HEK293T (cell line): Measurements from ENCODE around the gene LRRK1.

Experiments
- CTCF ChIA-PET: fragments of 350-600 bp; formaldehyde crosslinking; extraction: SDS; loops from one replicate; lab custom pipeline; 2021; ENCODE audit warnings: antibody characterized with exemption, inconsistent platforms; lab: Yijun Ruan, JAX
- POLR2A ChIA-PET: fragments of 350-600 bp; formaldehyde crosslinking; extraction: SDS; loops from one replicate; lab custom pipeline; 2020; ENCODE audit warnings: antibody characterized with exemption, inconsistent platforms; lab: Yijun Ruan, JAX
- DNase-seq: peaks from one replicate; pipeline ENCODE4 v3.0.0; 2012; ENCODE audit warnings: mixed read lengths; ENCODE audit errors: extremely low spot score
- ARNT ChIP-seq: fragments of 450-650 bp; IDR thresholded peaks from 2 replicates; pipeline ENCODE4 v1.6.1; 2017; ENCODE audit warnings: mild to moderate bottlenecking
- BHLHE40 ChIP-seq: fragments of 450-650 bp; IDR thresholded peaks from 2 replicates; pipeline ENCODE4 v1.6.1; 2016; ENCODE audit warnings: mild to moderate bottlenecking, moderate library complexity, borderline replicate concordance
- CTBP1 ChIP-seq: fragments of 450-650 bp; IDR thresholded peaks from 2 replicates; pipeline ENCODE4 v1.6.1; 2016; ENCODE audit warnings: borderline replicate concordance
- ELF4 ChIP-seq: fragments of 450-650 bp; IDR thresholded peaks from 2 replicates; pipeline ENCODE4 v1.6.1; 2017; ENCODE audit warnings: antibody characterized with exemption
- FOXA1 ChIP-seq: fragments of 450-650 bp; IDR thresholded peaks from 2 replicates; pipeline ENCODE4 v1.6.1; 2016; ENCODE audit warnings: mild to moderate bottlenecking
- FOXK2 ChIP-seq: fragments of 450-650 bp; IDR thresholded peaks from 2 replicates; pipeline ENCODE4 v1.6.1; 2016; ENCODE audit warnings: mild to moderate bottlenecking
- FOXM1 ChIP-seq: fragments of 450-650 bp; IDR thresholded peaks from 2 replicates; pipeline ENCODE4 v1.6.1; 2017; ENCODE audit warnings: mild to moderate bottlenecking, borderline replicate concordance
- HDGF ChIP-seq: fragments of 450-650 bp; IDR thresholded peaks from 2 replicates; pipeline ENCODE4 v1.6.1; 2017; ENCODE audit warnings: antibody characterized with exemption, borderline replicate concordance
- L3MBTL2 ChIP-seq: fragments of 450-650 bp; conservative IDR thresholded peaks from 2 replicates; pipeline ENCODE4 v1.6.1; 2016; ENCODE audit warnings: mild to moderate bottlenecking
- LEF1 ChIP-seq: fragments of 450-650 bp; IDR thresholded peaks from 2 replicates; pipeline ENCODE4 v1.6.1; 2017; ENCODE audit warnings: mild to moderate bottlenecking, borderline replicate concordance
- NFRKB ChIP-seq: fragments of 450-650 bp; IDR thresholded peaks from 2 replicates; pipeline ENCODE4 v1.6.1; 2016; ENCODE audit warnings: mild to moderate bottlenecking, moderate library complexity
- SP1 ChIP-seq: fragments of 450-650 bp; IDR thresholded peaks from 2 replicates; pipeline ENCODE4 v1.6.1; 2017
- SUZ12 ChIP-seq: fragments of 450-650 bp; IDR thresholded peaks from 2 replicates; pipeline ENCODE4 v1.6.1; 2016; ENCODE audit warnings: mild to moderate bottlenecking
- TARDBP ChIP-seq: fragments of 450-650 bp; IDR thresholded peaks from 2 replicates; pipeline ENCODE4 v1.6.1; 2016
- ZNF384 ChIP-seq: fragments of 450-650 bp; IDR thresholded peaks from 2 replicates; pipeline ENCODE4 v1.6.1; 2016
- TF ChIP-seq, protein P1 (sequence below): fragments of 450-650 bp; IDR thresholded peaks from 2 replicates; pipeline ENCODE4 v1.6.1; 2016

Gene LRRK1

DNA sequence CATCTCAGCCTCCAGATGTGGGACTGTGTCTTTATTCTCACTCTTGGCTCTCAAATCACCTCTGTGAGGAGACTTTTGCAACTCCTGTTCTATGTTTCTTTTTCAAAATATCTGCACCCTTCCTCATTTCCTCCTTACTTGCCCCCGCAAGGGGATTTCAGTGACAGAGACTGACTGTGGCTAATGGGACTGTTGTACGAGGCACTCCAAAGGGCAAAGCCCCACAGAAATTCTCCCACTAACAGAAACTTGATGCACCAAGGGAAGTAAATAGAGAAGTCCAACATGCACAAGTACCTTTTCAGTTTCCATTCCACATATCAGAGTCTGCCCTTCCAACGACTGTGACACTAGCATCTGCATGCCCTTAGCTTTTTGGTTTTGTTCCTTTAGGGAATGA is 69.7 kb downstream of the LRRK1 start:
- ChIA-PET CTCF (no interaction called here), POLR2A (no interaction called here)

DNA sequence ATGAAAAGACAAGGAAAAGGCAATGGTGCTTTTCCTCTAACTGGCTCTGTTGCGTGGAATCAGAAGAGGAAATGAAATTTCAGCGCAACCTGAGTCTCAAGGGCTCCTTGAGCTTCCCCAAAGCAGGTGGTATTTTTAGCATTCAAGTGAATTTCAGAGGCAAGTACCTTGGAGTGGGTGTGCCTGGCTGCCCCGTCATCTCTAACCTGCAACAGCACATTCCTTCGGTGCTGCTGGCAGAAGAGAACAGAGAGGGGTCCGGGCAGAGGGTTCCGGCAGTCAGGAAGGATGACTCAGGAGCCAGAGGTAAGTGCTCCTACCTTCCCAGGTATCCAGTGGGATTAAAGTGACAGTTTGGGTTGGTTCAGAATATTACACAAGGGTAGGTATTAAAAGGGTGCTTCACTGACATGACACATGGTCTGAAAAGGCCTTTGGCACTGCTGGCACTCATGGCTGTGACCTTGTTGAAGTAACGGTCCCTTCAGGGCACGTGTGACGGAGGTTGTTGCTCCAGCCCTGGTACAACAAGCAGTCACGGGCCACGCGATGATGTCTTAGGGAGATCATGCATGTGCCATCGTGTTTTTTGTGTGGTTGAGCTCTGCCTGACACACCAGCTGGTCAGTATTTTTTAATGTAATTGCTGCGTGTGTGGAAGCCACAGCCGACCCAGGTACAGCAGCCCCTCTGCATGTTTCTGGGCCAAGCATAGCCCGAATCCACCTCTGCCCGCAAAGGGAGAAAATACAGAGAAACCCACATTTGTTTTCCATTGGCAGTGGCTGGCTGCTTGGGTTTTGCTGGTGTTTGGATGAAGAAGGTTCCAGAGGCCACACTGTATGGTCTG is 75.7 kb downstream of the LRRK1 start:
- CTCF ChIA-PET: interaction anchor here (1.7 kb wide), 1 partner anchor 14 kb away, joined by 8 read pairs; no protein-coding TSS in a partner anchor
- TF ChIP-seq SP1 (no peak), FOXM1 (no peak), FOXA1 (no peak), CTBP1 (no peak), ARNT (no peak), NFRKB (no peak), LEF1 (no peak), HDGF (no peak), SUZ12 (no peak), TARDBP (no peak), BHLHE40 (no peak), L3MBTL2 (no peak), ZNF384 (no peak), FOXK2 (no peak), ELF4 (no peak)
- TF ChIP-seq, protein P1, sequence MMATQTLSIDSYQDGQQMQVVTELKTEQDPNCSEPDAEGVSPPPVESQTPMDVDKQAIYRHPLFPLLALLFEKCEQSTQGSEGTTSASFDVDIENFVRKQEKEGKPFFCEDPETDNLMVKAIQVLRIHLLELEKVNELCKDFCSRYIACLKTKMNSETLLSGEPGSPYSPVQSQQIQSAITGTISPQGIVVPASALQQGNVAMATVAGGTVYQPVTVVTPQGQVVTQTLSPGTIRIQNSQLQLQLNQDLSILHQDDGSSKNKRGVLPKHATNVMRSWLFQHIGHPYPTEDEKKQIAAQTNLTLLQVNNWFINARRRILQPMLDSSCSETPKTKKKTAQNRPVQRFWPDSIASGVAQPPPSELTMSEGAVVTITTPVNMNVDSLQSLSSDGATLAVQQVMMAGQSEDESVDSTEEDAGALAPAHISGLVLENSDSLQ: no peak
- POLR2A ChIA-PET: interaction anchor here (1.0 kb wide), 1 partner anchor 14 kb away, joined by 4 read pairs; no protein-coding TSS in a partner anchor
- no peak for DNase-seq

More for the DNA sequence above, 69.7 kb downstream of the LRRK1 start:
- TF ChIP-seq, protein P1: no peak
- no peak for TF ChIP-seq ARNT
- TF ChIP-seq TARDBP: no peak
- TF ChIP-seq ZNF384: no peak
- TF ChIP-seq BHLHE40: no peak
- TF ChIP-seq FOXK2: no peak
- TF ChIP-seq HDGF: no peak
- TF ChIP-seq SUZ12: no peak
- TF ChIP-seq LEF1: no peak
- no peak for TF ChIP-seq NFRKB
- no peak for TF ChIP-seq SP1
- no peak for TF ChIP-seq L3MBTL2
- DNase-seq: no peak

DNA sequence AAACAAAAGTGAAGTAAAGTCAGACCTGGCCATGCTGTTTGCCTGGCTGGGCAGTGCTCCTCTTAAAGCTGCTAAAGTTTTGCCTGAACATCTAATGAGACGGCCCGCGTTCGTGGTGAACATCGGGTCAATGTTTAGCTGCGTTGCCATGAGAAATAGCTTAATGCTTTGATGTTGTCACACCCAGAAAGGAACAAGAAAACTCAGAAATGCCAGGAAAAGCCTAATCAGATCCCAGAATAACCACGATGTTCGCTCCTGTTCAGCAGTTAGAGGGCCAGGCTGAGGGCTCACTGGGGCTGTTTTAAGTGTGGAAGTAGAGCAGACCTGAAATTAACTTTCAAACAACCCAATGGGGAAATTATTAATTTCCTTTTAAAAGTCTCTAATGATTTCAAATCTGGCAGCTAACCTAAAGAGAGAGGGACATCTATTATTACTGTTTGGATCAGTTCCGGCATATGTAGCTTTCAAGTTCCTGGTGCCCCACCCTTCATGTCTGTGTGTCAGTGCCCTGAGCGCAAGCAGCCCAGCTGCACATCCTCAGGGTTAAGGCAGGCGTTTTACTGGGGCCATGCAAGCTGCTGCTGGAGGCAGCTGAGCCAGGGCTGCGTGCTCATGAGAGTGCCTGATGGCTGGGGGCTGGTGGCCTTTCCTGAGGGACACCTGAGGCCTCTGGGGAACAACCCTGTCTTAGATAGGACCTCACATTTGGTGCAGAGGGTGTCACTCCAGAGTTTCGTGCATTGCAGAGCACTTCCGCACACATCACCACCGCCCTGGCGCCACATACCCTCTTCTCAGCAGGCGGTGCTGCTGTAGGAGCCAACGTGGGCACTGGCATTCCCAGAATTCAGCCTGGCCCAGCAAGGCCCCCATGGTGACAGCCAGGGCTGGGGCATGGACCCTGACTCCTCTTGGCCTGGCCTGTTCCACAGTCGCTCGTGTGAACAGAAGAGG is 76.6 kb downstream of the LRRK1 start:
- ChIA-PET CTCF (interaction anchor here (1.7 kb wide), 1 partner anchor 13 kb away, joined by 8 read pairs; no protein-coding TSS in a partner anchor), POLR2A (interaction anchor here (1.0 kb wide), 1 partner anchor 13 kb away, joined by 4 read pairs; no protein-coding TSS in a partner anchor)
- TF ChIP-seq SUZ12 (no peak), HDGF (no peak), FOXK2 (no peak), BHLHE40 (no peak), TARDBP (no peak), NFRKB (no peak), FOXM1 (no peak), FOXA1 (no peak), ZNF384 (no peak), ELF4 (no peak), LEF1 (no peak), CTBP1 (no peak), L3MBTL2 (no peak)
- TF ChIP-seq, protein P1: no peak
- DNase-seq: no peak

DNA sequence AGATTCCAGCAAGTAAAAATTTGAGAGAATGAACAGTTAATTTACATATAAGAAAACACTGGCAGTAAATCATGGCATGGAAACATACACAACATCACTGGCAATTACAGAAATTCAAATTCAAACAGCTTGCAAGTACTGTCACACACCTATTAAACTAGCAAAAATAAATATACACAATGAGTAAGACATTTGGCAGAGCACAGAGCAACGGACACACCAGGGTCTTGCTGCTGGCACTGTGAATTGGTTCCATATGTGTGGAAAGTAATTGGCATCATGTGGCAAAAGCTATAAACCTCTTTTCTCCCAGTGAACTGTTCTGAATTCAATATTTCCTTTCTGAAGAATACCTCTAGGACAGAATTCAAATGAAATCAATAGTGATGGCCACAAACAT is 78.3 kb downstream of the LRRK1 start:
- POLR2A ChIA-PET: interaction anchor here (0.6 kb wide), 1 partner anchor 395 kb away, joined by 3 read pairs; the partner anchor contains the start of gene ASB7

More for the DNA sequence above, 78.3 kb downstream of the LRRK1 start:
- CTCF ChIA-PET: interaction anchor here (1.3 kb wide), 1 partner anchor 10 kb away, joined by 11 read pairs; no protein-coding TSS in a partner anchor
- DNase-seq: no peak
- TF ChIP-seq TARDBP (no peak), BHLHE40 (no peak), L3MBTL2 (no peak), HDGF (no peak), FOXA1 (no peak), SUZ12 (no peak), FOXM1 (no peak), ELF4 (no peak), ARNT (no peak), FOXK2 (no peak), NFRKB (no peak), ZNF384 (no peak), SP1 (no peak), CTBP1 (no peak), LEF1 (no peak)
- TF ChIP-seq, protein P1: no peak
